K562 (cell line): ENCODE measurements around the gene PHOSPHO1. TPM values are rescaled to one million over a fixed set of nuclear protein-coding genes. Genes with fewer than 3 reads are reported as not detected.

Experiments
- BCLAF1 ChIP-seq, 2 experiments: fragments of 450-650 bp in 1 of 2; IDR thresholded peaks; 2 replicates each; pipeline ENCODE4 v1.6.1; 2011 to 2017; ENCODE audit warnings: low read depth in 2 of 2, antibody characterized with exemption in 1 of 2, borderline replicate concordance in 1 of 2, low read length in 1 of 2, mild to moderate bottlenecking in 1 of 2, mixed read lengths in 1 of 2; ENCODE audit not compliant: control insufficient read depth in 1 of 2
- CHD4 ChIP-seq: fragments of 200-600 bp; sonication (generic); IDR thresholded peaks from 3 replicates; pipeline ENCODE4 v1.6.1; 2012; ENCODE audit warnings: low read depth, mild to moderate bottlenecking, mixed read lengths, low read length, inconsistent platforms; ENCODE audit not compliant: insufficient read depth, insufficient replicate concordance, poor library complexity, severe bottlenecking
- HMBOX1 ChIP-seq: sonication (generic); IDR thresholded peaks from 2 replicates; pipeline ENCODE4 v1.6.1; 2016
- IRF2 ChIP-seq: sonication (generic); formaldehyde crosslinking; IDR thresholded peaks from 2 replicates; pipeline ENCODE4 v1.8.1; 2022; ENCODE audit warnings: mild to moderate bottlenecking, missing genetic modification reagents
- JUNB ChIP-seq: fragments of 450-650 bp; formaldehyde crosslinking; conservative IDR thresholded peaks from 2 replicates; pipeline ENCODE4 v1.4.0; 2020; ENCODE audit warnings: mild to moderate bottlenecking
- MYC ChIP-seq, 2 experiments: fragments of 250-450 bp in 1 of 2; sonication (Bioruptor Pico) in 1 of 2; IDR thresholded peaks; 2 replicates each; pipeline versions ENCODE4 v1.5.1 to v1.6.1; 2012 to 2021; ENCODE audit warnings: low read depth in 2 of 2, borderline replicate concordance in 1 of 2, improper control_type of control experiment in 1 of 2, low read length in 1 of 2, mild to moderate bottlenecking in 1 of 2, moderate library complexity in 1 of 2
- POLR3A ChIP-seq: IDR thresholded peaks from 2 replicates; pipeline ENCODE4 v1.6.1; 2011; ENCODE audit warnings: borderline replicate concordance, mild to moderate bottlenecking, moderate library complexity; ENCODE audit not compliant: insufficient read length, insufficient read depth; ENCODE audit errors: extremely low read depth
- SAP30 ChIP-seq: fragments of 200-600 bp; sonication (generic); IDR thresholded peaks from 2 replicates; pipeline ENCODE4 v1.6.1; 2012; ENCODE audit warnings: borderline replicate concordance, low read depth, mild to moderate bottlenecking, moderate library complexity, low read length, control low read depth, inconsistent platforms; ENCODE audit not compliant: insufficient read depth, poor library complexity, severe bottlenecking
- TEAD2 ChIP-seq: fragments of 450-650 bp; IDR thresholded peaks from 2 replicates; pipeline ENCODE4 v1.6.1; 2016; ENCODE audit warnings: missing genetic modification characterization, control low read depth, missing compliant biosample characterization
- ZBTB12 ChIP-seq: fragments of 250-450 bp; sonication (Bioruptor Pico); IDR thresholded peaks from 2 replicates; pipeline ENCODE4 v1.4.0; 2020
- ZNF184 ChIP-seq: sonication (generic); formaldehyde crosslinking; IDR thresholded peaks from 2 replicates; pipeline ENCODE4 v1.5.0; 2020; ENCODE audit warnings: missing genetic modification reagents
- ZNF232 ChIP-seq: sonication (generic); formaldehyde crosslinking; IDR thresholded peaks from 2 replicates; pipeline ENCODE4 v1.8.0; 2022; ENCODE audit warnings: mild to moderate bottlenecking, missing genetic modification reagents
- ZNF324 ChIP-seq: fragments of 250-450 bp; sonication (Bioruptor Pico); IDR thresholded peaks from 2 replicates; pipeline ENCODE4 v1.4.0; 2020; ENCODE audit warnings: mild to moderate bottlenecking
- ZNF830 ChIP-seq: fragments of 250-450 bp; sonication (Bioruptor Pico); IDR thresholded peaks from 2 replicates; pipeline ENCODE4 v1.5.0; 2021; ENCODE audit warnings: mild to moderate bottlenecking
- polyA plus RNA-seq, 8 experiments: library from polyadenylated mRNA; depleted of rRNA in 4 of 8; stranded (reverse) in 5 of 8; unstranded in 3 of 8; fragments of >200 nt; fragmentation: Nextera tagmentation in 2 of 8; fragmentation: Illumina TruSeq in 1 of 8; extraction: Ambion mirVana in 2 of 8; extraction: Trizol in 1 of 8; gene quantifications; 2 replicates each; pipeline versions ENCODE4 v1.2.1 to v1.2.3, GENCODE V29; 2011 to 2014; ENCODE audit warnings: inconsistent platforms in 1 of 8, missing spikeins in 1 of 8
- total RNA-seq, 7 experiments: library from RNA; depleted of rRNA in 6 of 7; stranded (reverse); fragments of >200 nt in 6 of 7; fragmentation: Illumina TruSeq in 2 of 7; extraction: Trizol in 2 of 7; gene quantifications; 2 replicates each; pipeline versions ENCODE4 v1.2.1 to v1.2.3, GENCODE V29; 2011 to 2021; ENCODE audit warnings: low replicate concordance in 1 of 7
- TF ChIP-seq, protein P1 (sequence below): sonication (generic); formaldehyde crosslinking; IDR thresholded peaks from 2 replicates; pipeline ENCODE4 v1.8.0; 2023; ENCODE audit warnings: mild to moderate bottlenecking, missing genetic modification reagents
- TF ChIP-seq, protein P2 (sequence below): fragments of 250-450 bp; sonication (Bioruptor Pico); IDR thresholded peaks from 2 replicates; pipeline ENCODE4 v1.8.0; 2022; ENCODE audit warnings: inconsistent platforms, mild to moderate bottlenecking, moderate library complexity, borderline replicate concordance

PHOSPHO1 gene
- total and polyA plus RNA-seq, 9 of the 15 experiments (the other 6 are each of a cell fraction or from before 2014, with no cell fraction given), result 0.06 to 0.07 TPM; not detected in 7

- TF ChIP-seq ZBTB12 (peak; percentile 31; the same call in 1 of the 2 replicates), SAP30 (no peak), CHD4 (no peak), JUNB (CRISPR knock-in tag) (no peak), POLR3A (peak; percentile 93), IRF2 (CRISPR knock-in tag) (no peak), ZNF830 (CRISPR knock-in tag) (0 out of 2 replicates have a peak, but pooled peaks have one; percentile 5), BCLAF1 (IDR thresholded peaks at IDR 0.05; ENCODE audit: borderline replicate concordance in 1 of 2, control insufficient read depth in 1 of 2, low read depth in 2 of 2, low read length in 1 of 2) (peak in 1 of 2 experiments; percentile 78; a peak in 1 of 4 replicates), HMBOX1 (peak; percentile 61; the same call in 1 of the 2 replicates), TEAD2 (tag) (no peak), MYC (IDR thresholded peaks at IDR 0.05; ENCODE audit: low read depth, low read length) (peak; percentile 98), MYC (CRISPR knock-in tag; IDR thresholded peaks at IDR 0.05; ENCODE audit: borderline replicate concordance, low read depth) (peak; percentile 81; the same call in 1 of the 2 replicates), ZNF324 (no peak), ZNF184 (CRISPR knock-in tag) (no peak), ZNF232 (CRISPR knock-in tag) (peak; percentile 59)
- TF ChIP-seq, protein P1, sequence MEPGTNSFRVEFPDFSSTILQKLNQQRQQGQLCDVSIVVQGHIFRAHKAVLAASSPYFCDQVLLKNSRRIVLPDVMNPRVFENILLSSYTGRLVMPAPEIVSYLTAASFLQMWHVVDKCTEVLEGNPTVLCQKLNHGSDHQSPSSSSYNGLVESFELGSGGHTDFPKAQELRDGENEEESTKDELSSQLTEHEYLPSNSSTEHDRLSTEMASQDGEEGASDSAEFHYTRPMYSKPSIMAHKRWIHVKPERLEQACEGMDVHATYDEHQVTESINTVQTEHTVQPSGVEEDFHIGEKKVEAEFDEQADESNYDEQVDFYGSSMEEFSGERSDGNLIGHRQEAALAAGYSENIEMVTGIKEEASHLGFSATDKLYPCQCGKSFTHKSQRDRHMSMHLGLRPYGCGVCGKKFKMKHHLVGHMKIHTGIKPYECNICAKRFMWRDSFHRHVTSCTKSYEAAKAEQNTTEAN, result peak; percentile 71; the same call in 1 of the 2 replicates
- TF ChIP-seq, protein P2, sequence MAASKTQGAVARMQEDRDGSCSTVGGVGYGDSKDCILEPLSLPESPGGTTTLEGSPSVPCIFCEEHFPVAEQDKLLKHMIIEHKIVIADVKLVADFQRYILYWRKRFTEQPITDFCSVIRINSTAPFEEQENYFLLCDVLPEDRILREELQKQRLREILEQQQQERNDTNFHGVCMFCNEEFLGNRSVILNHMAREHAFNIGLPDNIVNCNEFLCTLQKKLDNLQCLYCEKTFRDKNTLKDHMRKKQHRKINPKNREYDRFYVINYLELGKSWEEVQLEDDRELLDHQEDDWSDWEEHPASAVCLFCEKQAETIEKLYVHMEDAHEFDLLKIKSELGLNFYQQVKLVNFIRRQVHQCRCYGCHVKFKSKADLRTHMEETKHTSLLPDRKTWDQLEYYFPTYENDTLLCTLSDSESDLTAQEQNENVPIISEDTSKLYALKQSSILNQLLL (CRISPR knock-in tag), result no peak
Measured at GRCh38 chr17:49191917-49192741, 38.5 kb downstream of the PHOSPHO1 start (continued).
